ENCODE measurements around the gene C6orf58.
"Not testable (repeated sequence)": the region's sequence is repeated elsewhere in the genome, so short reads cannot be mapped to it uniquely, and the experiment has no call there.

C6orf58 gene

DNA sequence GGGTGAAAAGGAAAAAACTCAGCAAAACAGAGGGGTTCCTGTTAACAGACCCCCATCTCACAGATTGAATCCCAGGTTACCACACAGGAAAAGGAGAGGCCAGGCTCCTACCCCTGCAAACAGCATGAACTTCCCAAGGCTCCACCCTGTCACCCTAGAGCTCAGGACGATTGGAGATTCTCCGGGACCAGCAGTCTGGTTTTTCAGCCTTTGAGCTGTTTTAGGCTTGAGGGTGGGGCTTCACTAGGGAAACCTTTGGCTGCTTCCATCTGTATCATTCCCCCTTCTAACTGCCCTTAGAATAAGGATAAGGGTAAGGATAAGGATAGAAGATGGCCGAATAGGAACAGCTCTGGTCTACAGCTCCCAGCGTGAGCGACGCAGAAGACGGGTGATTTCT, 16.0 kb downstream of the C6orf58 start:
- no peak for DNase-seq

DNA sequence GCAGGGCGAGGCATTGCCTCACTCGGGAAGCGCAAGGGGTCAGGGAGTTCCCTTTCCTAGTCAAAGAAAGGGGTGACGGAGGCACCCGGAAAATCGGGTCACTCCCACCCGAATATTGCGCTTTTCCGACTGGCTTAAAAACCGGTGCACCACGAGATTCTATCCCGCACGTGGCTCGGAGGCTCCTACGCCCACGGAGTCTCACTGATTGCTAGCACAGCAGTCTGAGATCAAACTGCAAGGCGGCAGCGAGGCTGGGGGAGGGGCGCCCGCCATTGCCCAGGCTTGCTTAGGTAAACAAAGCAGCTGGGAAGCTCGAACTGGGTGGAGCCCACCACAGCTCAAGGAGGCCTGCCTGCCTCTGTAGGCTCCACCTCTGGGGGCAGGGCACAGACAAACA, 16.5 kb downstream of the C6orf58 start:
- DNase-seq = not testable (repeated sequence)

DNA sequence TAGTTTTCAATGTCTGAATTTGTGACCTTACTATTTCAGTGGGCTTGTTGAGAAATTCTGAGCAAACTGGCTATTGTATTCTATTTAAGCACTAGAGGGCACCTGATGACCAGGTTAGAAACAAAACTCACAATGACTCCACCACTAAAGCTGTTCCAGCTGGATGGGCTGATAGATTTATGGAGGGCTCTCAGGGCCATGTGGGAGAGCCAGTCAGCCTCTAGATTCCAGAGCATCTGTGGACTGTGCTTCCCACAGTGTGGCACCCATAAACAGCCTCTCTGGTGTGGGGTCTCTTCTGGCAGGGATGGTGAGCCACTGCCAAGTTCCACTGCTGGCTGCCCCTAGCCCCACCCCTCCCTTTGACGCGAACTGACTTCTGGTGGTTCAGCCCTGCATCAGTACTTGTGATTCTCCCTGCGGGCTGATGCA, 29.2 kb downstream of the C6orf58 start:
- DNase-seq = peak; percentile 13

DNA sequence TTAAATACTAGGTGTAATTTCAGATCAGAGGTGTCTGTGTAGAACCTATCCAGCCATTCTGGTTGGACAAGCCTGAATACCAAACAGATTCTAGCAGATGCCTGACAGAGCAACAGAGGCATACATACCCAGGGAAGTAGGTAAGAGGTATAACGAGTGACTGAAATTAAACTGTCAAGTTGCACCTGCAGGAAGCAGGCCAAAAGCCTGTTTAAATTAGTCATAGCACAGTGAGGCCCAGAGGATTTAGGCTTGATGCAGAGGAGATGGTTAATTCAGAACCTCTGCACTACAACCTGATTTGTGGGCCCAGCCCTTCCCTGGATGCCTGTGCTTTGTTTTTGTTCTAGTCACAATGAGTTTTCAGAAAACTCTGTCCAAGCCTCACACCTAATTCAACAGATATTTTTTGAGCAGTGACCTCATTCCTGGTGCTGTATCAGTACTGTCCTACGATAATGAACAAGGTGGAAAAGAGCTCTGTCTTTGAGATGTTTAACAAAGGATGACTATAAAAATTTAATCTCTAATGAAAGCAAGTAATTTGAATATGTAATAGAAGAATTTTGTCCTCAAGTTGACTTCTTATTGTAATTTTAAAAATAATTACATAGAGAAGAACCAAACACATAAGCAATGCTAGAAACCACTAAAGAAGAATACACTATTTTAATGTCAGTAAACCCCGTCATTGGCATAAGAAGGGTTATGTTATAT, 31.7 kb downstream of the C6orf58 start:
- no peak for DNase-seq

DNA sequence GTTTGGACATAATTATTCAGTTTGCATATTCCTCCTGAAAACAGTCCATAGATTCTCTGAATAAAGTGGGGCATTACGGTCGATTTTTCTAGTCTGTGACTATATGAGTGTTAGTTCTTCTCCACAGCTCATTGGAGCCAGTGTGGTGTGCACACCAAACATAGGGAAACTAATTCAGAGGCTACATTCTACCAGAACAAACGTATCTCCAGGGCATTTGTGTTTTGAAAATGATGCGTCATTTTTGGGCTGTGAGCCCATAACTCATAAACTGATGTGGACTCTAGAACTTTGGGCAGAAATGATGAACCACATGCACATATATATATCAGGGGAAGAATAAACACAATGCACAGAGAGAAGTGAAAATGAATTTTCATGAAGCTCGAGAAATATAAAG, 41.8 kb downstream of the C6orf58 start:
- DNase-seq = no peak

DNA sequence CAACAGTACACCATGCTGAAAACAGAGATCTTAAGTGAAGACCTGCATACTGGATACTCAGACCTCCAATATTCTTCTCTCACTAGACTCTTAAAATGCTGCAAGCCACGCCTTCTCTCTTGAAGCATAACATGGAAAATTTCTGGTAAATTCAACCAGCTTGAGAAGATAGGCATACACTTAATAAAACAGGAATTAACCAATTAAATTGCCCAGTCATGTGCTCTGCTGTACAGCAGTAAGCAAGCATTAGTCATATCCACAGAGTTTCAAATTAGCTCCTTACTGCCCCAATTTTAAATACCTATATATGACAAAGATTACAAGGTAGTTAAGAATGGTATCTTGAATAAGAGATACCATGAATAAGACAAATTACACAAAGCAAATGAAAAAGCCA, 53.8 kb downstream of the C6orf58 start:
- no peak for DNase-seq

DNA sequence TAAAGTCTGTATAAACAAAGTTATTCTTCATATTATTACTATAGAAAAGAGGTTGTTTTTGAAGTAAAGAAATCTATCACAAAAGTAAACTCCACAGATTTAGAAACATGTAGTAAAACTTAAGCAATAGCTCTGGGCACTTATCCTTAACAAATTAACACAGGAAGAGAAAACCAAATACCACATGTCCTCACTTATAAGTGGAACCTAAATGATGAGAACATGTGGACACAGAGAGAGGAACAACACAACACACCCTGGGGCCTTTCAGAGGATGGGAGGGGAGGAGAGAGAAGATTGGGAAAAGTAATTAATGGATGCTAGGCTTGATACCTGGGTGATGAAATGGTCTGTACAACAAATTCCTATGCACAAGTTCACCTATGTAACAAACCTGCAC, 57.2 kb downstream of the C6orf58 start:
- DNase-seq = no peak

DNA sequence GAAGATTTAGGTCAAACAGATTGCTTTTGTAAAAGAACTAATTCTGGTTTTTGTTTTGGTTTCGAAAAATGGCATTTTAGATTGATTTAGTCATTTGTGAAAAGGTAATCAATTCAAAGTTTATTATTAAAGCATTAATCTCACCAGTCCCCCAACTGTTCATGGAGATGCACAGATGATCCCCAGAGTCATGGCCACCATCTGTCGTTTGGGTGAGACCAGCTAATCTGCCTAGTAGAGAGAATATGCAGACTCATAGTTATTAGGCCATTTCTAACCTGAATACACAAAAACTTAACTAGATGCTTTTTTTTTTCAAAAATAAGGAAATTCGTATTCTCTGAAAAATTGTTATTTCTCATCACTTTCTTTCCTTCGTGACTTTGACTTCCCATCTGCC, 58.1 kb downstream of the C6orf58 start:
- DNase-seq = no peak

DNA sequence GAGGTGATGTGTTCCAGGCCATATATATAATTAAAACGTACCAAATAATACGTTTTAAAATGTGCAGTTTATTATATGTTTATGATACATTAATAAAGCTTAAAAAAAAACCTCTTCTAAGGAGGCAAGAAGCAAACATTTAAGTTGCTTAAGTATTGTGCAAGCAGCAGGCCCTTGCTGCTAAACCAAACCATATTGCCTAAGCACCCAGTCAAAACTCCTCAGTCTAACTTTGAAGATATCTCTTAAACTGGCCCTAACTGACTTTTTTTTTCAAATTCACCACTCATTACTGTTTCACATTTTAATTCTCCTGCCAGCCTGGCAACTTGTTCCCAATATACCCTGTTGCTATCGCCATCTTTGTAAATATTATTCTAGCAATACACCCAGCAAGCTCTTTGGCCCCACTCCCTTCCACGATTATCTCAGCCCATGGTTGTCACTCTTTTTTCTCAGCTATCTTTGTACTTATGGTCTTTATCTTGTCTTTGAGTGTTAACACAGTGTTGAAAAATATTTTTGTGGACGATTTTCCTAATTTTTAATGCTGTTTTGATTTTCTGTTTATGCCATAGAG, 60.9 kb downstream of the C6orf58 start:
- DNase-seq = peak; percentile 9

All from hematopoietic multipotent progenitor cell treated with erythropoietin and hydrocortisone succinate and interleukin-3 and kit ligand, for 6 days (in vitro differentiated cells).